Neutrophil (primary cell): ENCODE results near the gene BUD23.
A peak's percentile ranks its signal among the peaks of the same experiment; 100 is the strongest.

Experiments used
- H3K27ac ChIP-seq: fragments of 200-600 bp; sonication (generic); 2 replicates; pipeline ENCODE4 v1.5.1; 2016; ENCODE audit warnings: mild to moderate bottlenecking, moderate library complexity
- H3K27me3 ChIP-seq: fragments of 200-600 bp; sonication (generic); 2 replicates; pipeline ENCODE4 v1.6.0; 2016; ENCODE audit warnings: mild to moderate bottlenecking
- H3K36me3 ChIP-seq: fragments of 200-600 bp; sonication (generic); 2 replicates; pipeline ENCODE4 v1.5.1; 2017
- H3K4me1 ChIP-seq, 2 experiments: fragments of 200-600 bp in 1 of 2; sonication (generic) in 1 of 2; 1 replicate in 1 of 2; 2 replicates in 1 of 2; pipeline versions ENCODE4 v1.5.1 to v1.6.1; 2013 to 2016; ENCODE audit warnings: low read depth in 1 of 2, low read length in 1 of 2, mild to moderate bottlenecking in 1 of 2, moderate library complexity in 1 of 2; ENCODE audit not compliant: control insufficient read depth in 1 of 2, insufficient read depth in 1 of 2
- H3K4me3 ChIP-seq, 2 experiments: fragments of 200-600 bp in 1 of 2; sonication (generic) in 1 of 2; 1 replicate in 1 of 2; 2 replicates in 1 of 2; pipeline ENCODE4 v1.5.1; 2013 to 2016; ENCODE audit warnings: low read depth in 1 of 2, low read length in 1 of 2, mild to moderate bottlenecking in 1 of 2, moderate library complexity in 1 of 2
- H3K9me3 ChIP-seq: fragments of 200-600 bp; sonication (generic); 2 replicates; pipeline ENCODE4 v1.5.1; 2016
- TF ChIP-seq, protein P1 (sequence below): fragments of 200-600 bp; sonication (generic); IDR thresholded peaks from 2 replicates; pipeline ENCODE4 v1.5.1; 2016; ENCODE audit warnings: antibody characterized with exemption

Gene BUD23

DNA sequence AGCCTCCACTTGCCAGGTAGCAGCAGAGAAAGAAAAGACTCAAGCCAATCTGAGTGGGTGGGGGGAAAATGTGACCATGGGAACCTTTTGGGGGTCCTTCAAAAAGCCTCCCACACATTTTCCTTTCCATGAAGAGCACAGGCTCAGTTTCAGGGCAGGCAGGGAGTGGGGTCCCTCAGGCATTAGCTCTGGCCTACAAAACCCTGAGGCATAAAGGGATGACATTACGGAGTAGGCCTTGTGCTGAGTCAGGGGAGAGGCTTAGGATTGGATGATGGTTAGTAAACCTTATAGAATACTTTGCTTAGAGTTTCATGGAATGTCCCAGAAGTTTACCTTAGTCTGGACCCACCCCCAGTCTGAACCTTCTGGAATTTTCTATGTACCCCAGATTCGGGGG, 3.7 kb upstream of the BUD23 start:
- peaks cover 17 to 20% of the 10 kb centered on the region in 2 experiments for H3K4me1 ChIP-seq
- no peaks in the 10 kb centered on the region for H3K9me3 ChIP-seq
- peaks cover 5% of the 10 kb centered on the region for H3K36me3 ChIP-seq
- TF ChIP-seq, protein P1, sequence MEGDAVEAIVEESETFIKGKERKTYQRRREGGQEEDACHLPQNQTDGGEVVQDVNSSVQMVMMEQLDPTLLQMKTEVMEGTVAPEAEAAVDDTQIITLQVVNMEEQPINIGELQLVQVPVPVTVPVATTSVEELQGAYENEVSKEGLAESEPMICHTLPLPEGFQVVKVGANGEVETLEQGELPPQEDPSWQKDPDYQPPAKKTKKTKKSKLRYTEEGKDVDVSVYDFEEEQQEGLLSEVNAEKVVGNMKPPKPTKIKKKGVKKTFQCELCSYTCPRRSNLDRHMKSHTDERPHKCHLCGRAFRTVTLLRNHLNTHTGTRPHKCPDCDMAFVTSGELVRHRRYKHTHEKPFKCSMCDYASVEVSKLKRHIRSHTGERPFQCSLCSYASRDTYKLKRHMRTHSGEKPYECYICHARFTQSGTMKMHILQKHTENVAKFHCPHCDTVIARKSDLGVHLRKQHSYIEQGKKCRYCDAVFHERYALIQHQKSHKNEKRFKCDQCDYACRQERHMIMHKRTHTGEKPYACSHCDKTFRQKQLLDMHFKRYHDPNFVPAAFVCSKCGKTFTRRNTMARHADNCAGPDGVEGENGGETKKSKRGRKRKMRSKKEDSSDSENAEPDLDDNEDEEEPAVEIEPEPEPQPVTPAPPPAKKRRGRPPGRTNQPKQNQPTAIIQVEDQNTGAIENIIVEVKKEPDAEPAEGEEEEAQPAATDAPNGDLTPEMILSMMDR, result no peak
- H3K27ac ChIP-seq, result no peak overlapping the region
- peaks cover 12% of the 10 kb centered on the region for H3K27me3 ChIP-seq
- no peak overlapping the region for H3K4me3 ChIP-seq

DNA sequence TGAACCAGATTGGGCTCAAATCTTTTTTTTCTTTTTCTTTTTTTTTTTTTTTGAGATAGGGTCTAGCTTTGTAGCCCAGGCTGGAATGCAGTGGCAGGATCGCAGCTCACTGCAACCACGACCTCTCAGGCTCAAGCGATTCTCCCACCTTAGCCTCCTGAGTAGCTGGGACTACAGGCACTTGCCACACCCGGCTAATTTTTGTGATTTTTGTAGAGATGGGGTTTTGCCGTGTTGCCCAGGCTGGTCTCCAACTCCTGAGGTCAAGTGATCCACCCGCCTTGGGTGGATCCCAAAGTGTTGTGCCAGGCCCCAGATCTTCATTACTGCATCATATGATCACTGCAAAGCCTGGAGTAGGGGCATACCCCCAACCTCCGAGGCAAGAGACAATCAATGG, 2.9 kb upstream of the BUD23 start:
- TF ChIP-seq, protein P1, result no peak
- H3K9me3 ChIP-seq, result no peaks in the 10 kb centered on the region
- H3K4me1 ChIP-seq, result peaks cover 17 to 20% of the 10 kb centered on the region in 2 experiments
- peaks cover 6% of the 10 kb centered on the region for H3K27me3 ChIP-seq
- no peak overlapping the region for H3K27ac ChIP-seq
- H3K36me3 ChIP-seq, result peaks cover 5% of the 10 kb centered on the region
- no peak overlapping the region for H3K4me3 ChIP-seq

DNA sequence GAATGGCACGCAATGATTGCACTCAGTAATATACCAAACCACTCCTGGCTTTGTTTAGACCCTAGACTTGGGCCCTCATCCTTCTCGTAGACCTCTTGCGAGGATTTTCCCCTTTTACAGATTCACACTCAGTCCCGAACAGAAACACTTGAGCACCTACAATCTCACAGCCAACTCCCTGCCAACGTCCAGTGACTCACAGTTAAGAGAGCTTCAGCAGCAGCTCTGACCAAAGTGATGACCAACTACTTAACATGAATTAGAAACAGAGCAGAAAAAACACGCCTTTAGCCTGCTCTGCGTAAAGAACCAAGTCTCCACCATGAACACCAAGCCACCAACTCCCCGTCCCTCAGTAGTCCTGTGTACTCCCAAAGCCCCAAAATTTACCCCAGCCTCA, 2.4 kb upstream of the BUD23 start:
- Histone ChIP-seq H3K9me3 (no peaks in the 10 kb centered on the region), H3K36me3 (peaks cover 5% of the 10 kb centered on the region), H3K4me1 (peaks cover 17 to 20% of the 10 kb centered on the region in 2 experiments), H3K4me3 (no peak overlapping the region), H3K27me3 (peaks cover under 1% of the 10 kb centered on the region), H3K27ac (no peak overlapping the region)
- TF ChIP-seq, protein P1, result no peak

DNA sequence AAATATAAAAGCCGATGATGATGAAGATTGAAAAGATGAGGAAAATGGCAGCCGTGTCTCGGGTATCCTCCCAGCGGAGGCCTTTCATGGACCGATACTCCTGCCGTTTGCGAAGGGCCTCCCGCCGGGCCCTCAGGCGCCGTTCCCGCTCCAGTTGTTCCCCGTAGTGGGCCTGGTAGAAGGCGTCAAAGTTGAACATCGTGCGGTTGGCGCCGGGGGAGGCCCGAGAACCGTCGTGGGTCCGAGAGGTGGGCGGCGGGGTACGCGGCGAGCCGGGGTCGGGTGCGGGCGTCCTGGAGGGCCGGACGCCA, 697 bp upstream of the BUD23 start:
- Histone ChIP-seq H3K27me3 (no peaks in the 10 kb centered on the region), H3K4me1 (peaks cover 17 to 20% of the 10 kb centered on the region in 2 experiments), H3K36me3 (peaks cover 12% of the 10 kb centered on the region), H3K9me3 (no peaks in the 10 kb centered on the region), H3K4me3 (peak overlapping the region; percentile 93 to 99), H3K27ac (peak overlapping the region; percentile 67)
- TF ChIP-seq, protein P1, result no peak

DNA sequence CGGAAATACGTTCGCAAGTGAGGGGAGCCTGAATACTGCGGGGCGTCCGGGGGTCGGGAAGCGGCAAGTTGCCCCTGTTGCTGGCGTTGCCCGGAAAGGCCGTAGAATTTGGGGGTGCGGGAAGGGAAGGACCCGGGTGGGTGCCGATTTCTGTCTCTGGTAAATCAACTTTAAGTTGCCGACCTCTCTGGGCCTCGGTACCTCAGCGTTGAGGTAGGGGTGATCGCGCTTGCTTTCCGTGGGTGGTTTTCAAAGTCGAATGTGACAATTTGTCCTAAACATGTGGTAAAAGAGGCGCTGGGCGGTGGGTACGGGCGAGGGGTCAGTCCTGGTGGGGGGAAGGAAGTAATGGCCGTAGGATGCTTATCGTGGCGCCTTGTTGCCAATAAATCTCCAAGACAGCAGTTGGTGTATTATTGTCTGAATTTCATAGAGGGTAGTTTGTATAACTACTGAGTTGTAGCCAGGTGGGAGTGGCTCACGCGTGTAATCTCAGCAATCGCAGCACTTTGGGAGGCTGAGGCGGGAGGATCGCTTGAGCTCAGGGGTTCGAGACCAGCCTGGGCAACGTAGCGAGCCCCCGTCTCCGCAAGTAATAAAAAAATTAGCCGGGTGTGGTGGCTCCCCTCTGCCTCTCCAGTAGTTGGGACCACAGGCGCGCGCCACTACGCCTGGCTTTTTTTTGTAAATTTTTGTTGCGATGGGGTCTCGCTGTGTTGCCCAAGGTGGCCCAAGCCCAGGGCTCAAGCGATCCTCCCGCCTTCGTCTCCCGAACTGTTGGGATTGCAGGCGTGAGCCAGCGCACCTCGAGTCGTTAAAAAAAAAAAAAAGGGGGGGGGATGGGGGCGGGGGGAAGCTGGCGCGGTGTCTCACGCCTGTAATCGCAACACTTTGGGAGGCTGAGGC, 644 bp downstream of the BUD23 start:
- Histone ChIP-seq H3K36me3 (peaks cover 15% of the 10 kb centered on the region), H3K9me3 (no peaks in the 10 kb centered on the region), H3K4me3 (peak overlapping the region; percentile 93 to 99), H3K27ac (peak overlapping the region; percentile 67), H3K4me1 (peaks cover 17 to 20% of the 10 kb centered on the region in 2 experiments), H3K27me3 (no peaks in the 10 kb centered on the region)
- TF ChIP-seq, protein P1, result no peak
